DMS 273 treated with DMSO at 0.1 percent for 48 hours (cell line): ENCODE measurements around the gene COL10A1.

ENCODE experiments used
- DNase-seq: peaks from one replicate; lab custom pipeline; 2025; lab: John Stamatoyannopoulos, UW

Gene COL10A1

GRCh38 chr6:116084284-116084683, 41.6 kb downstream of the COL10A1 start:
- no peak for DNase-seq

GRCh38 chr6:116083052-116083451, 42.9 kb downstream of the COL10A1 start:
- DNase-seq = no peak

- DNase-seq = no peak
Measured at GRCh38 chr6:116078945-116079344, 47.0 kb downstream of the COL10A1 start.

GRCh38 chr6:116078522-116078921, 47.4 kb downstream of the COL10A1 start:
- DNase-seq = no peak

- no peak for DNase-seq
Measured at GRCh38 chr6:116074732-116075390, 51.1 kb downstream of the COL10A1 start.

GRCh38 chr6:116073765-116074440, 52.0 kb downstream of the COL10A1 start:
- DNase-seq = no peak

- DNase-seq = no peak
Measured at GRCh38 chr6:116072368-116072767, 53.6 kb downstream of the COL10A1 start.

- DNase-seq = no peak
Measured at GRCh38 chr6:116070616-116071389, 55.1 kb downstream of the COL10A1 start.

GRCh38 chr6:116070101-116070500, 55.8 kb downstream of the COL10A1 start:
- no peak for DNase-seq
